ENCODE measurements around the gene VDAC2.

The VDAC2 gene

DNA sequence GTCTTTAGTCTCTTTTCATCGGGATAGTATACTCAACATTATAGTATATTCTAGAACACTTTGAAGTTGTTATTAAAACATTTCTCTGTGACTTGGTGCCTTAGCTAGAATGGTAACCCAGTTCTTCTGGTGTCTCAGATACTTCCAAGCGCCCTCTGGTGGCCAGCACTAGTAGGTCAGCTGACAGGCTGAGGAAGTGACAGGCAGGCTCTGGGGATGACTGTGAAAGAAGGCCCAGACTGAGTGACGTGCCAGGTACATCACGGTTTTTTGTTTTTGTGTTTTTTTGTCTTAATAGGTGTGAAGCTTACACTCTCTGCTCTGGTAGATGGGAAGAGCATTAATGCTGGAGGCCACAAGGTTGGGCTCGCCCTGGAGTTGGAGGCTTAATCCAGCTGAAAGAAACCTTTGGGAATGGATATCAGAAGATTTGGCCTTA is 20.0 kb downstream of the VDAC2 start:
- DNase-seq (ENCODE audit: low spot score): peak; percentile 84

DNA sequence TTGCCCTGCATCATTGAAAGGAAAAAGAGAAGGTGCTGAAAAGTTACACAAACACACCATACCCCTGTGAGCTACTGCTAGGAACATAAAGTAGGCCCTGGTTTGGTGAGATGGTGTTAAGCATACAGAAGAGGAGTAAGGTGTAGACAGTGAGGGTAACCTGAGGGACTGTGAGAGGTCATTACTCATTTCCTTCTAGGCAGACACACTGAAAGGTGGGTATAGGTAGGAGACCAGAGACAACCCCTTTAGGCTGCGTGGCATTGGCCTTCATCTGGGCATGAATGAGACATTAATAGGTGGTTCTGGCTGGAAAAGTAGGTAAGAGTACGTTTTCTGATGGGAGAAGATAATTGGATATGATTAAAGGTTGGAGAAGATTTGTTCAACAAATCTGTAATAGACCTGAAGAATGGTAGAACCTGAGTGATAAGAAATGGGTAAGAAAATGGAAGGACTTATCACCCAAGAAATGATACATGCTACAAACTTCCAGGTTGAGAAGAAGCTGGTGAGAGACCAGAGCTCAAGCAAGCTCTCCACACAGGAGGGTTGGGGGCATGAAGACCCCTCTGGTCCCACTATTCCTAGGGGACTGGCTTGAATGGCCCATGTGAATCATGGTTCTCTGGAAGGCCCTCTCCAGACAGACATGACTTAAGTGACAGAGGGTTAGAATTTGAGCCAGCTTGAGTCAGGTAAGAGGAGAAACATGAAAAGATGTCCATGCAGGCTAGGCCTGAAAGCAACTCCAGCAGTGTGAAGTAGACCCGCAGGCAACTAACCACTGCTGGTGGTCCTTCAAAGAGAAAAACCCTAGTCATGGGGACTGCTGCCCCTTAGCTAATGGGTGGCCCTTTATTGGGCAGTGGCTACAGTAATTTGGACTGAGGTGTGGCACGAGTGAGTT is 21.3 kb downstream of the VDAC2 start:
- no peak for DNase-seq (ENCODE audit: low spot score)

DNA sequence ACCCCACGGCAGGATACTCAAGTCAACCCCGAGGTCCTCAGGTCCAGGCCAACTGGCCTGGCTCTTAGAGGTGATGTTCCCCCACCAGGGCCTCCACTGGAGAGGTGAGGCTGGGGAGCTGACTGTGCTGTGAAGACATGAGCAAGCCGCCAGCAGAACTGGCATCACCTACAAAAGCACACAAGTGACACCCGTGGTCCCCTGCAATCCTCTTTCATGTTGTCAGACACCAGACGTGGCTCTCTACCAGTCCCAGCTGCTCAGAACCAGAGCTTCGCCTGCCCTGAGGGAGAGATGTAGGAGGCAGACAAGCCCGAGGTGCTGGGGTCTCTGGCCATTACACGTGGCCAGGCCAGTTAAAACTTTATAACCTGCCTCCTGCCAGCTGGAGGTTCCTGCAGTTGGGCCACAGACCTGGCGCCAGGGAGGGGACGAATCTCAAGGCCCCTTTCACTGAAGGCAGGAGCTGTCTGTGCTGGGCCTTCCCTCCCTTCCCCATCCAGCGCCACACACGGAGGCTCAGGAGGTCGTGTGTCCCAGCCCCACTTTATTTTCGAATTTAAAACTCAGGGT is 22.9 kb downstream of the VDAC2 start:
- DNase-seq (ENCODE audit: low spot score): no peak

DNA sequence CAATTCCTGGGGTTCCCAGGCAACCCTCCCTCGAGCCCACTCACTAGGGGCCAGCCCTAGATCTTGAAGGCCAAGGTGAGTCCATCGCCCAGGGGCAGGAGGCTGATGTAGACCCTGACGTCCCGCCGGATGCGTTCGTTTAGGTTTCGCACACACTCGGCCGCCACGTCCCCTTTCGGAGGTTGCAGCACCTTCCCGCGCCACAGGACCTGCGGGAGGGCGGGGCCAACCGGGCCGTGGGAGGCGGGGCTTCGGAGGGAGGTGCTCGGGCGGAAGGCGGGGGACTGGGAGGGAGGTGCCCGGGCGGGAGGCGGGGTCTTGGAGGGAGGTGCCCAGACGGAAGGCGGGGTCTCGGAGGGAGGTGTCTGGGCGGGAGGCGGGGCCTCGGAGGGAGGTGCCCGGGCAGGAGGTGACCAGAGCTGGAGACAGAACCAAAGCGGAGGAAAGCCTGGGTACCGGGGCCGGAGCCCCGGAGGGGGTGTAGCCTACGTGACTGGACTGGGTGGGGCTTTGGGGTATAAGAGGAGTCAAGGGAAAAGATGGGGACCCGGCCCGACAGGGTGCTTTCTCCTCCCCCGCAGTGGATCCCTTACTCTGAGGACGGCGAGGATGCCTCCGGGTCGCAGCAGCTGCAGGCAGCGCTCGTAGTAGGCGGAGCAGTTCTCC is 23.6 kb downstream of the VDAC2 start:
- DNase-seq (ENCODE audit: low spot score): peak; percentile 96

DNA sequence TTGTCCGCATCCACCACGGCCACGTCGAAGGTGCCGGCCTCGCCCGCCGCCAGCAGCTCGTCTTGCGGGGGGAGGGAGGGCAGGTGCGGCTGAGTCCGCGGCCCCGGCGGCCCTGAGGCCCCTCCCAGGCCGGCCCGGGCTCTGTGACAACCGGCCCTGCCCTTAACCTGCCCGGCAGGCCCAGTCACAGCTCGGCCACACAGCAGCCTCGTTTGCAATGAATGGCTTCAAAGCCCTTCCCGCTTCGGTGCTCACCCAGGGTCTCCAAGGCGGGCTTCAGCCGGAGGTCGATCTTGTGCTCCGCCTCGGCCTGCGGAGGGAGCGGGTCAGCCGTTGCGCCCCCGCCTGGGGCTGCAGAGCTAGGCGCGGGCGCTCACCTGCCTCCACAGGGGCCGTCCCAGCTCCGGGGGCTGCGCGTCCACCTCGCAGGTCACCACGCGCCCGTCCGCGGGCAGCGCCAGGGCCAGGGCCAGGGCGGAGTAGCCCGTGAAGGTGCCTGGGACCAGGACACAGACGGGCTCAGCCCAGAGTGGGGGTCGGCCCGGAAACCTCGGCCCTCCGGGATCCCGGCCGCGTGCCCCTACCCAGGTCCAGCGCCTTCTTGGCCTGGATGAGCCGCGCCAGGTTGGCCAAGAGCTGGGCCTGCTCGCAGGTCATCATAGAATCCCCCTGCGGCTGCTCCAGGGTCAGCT is 24.2 kb downstream of the VDAC2 start:
- DNase-seq (ENCODE audit: low spot score): no peak

DNA sequence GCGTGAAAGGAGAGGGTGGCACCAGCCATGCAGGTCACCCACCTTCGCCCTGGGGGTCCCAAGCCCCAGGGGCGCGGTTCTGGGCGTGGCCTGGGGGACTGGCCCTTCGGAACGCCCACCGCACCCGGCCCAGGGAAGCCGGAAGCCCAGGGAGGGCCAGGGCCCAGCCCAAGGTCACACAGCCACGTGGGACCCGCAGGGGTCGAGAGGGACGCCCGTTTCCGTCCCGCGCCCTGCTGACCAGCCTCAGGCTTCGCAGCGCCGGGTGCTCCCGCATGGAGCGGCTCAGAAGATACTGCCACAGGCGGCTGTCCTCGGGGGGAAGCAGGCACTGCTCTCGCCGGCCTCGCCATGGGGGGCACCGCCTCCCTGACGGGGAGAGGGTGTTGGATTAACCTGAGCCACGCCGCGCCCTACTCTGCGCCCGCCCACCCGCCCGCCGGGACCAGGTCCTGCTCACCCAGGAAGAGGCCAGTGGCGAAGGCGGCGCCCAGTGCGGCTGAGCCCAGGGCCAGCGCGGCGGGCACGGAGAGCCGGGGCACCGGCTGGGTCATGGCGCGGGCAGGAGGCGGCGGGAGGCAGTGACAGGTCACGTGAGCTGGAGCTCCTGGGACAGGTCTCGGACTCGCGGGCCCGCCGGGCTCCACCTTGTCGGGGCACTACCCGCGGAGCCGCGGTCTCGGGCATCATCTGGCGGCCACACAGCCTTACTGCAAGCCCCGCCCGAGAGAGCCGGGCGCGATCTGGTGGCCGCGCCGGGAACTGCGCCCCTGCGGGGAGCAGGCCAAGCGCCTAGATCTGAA is 25.0 kb downstream of the VDAC2 start, which contains the start of gene COMTD1:
Gene COMTD1, minus strand, starts transcription at position 583 of the 803 bp plus-strand sequence. Its CDS starts 29 bp downstream, at position 554.
- DNase-seq (ENCODE audit: low spot score): peak; percentile 93

DNA sequence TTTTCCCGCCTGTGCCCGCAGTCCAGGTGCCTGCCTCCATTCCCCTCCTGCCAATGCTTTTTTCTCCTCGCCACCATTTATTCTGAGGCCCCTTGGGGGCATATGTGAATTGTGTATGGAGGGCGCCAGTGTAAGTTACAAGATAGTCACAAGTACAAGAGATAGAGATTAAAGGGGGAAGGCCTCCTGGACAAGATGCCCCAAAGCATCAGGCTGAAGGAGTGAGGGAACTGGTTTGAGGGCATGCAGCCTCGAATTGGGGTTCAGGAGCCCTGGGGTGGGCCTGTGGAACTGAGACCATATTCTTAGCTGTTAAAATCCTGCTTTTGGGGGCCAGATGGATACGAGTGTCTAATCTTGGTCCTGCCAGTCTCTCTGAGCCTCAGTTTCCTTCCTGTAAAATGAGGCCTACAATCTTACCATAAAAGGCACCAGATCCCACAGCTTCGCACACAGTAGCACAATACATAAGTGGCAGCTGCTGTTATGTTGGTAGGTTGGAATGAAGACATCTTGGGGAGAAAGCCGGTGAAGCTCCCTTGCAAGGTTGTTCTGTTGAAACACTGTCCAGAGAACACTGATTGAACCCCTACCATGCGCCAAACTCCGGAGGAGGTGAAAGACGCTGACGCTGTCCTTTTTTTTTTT is 25.7 kb downstream of the VDAC2 start:
- DNase-seq (ENCODE audit: low spot score): no peak

DNA sequence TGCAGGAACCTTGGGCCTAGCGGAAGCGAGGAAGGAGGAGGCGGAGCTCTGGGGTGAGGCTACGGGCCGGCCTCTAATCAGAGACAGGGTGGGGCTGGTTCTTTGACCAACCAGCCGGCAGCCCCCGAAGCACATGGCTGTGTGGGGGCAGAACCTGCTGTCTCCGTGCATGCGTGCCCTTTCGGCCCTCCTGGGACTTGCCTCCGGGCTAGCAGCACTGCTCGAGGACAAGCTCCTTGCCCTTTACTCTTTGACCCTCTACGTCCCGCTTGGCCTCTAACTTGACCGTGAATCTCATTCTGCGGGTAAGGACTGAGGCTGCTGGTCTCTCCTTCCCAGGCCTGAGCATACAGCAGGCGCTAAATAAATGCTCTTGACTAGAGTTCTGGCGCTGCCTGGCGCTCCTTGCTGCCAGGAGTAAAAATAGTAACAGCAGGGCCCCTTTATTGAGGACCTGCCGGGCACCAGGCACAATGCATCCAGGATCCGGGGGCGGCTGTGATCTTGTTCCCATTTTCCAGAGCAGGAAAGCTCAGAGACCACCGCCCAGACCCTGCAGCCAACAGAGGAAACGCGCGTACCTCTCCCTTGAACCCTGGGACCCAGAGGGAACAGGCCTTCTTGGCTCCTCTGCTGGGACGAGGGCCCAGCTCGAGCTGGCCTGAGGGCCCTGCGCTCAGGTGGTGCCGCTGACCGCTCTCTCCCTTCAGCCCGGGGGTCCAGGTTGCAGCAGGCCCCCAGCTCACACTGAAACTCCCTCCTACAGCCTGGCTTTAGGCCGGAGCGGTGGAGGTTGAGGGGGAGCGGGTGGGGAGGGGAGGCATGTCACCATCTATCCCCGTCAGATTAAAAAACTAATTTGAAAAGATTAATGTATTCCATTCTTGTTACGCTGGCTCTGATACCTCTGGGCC is 27.8 kb downstream of the VDAC2 start:
- DNase-seq (ENCODE audit: low spot score): no peak

DNA sequence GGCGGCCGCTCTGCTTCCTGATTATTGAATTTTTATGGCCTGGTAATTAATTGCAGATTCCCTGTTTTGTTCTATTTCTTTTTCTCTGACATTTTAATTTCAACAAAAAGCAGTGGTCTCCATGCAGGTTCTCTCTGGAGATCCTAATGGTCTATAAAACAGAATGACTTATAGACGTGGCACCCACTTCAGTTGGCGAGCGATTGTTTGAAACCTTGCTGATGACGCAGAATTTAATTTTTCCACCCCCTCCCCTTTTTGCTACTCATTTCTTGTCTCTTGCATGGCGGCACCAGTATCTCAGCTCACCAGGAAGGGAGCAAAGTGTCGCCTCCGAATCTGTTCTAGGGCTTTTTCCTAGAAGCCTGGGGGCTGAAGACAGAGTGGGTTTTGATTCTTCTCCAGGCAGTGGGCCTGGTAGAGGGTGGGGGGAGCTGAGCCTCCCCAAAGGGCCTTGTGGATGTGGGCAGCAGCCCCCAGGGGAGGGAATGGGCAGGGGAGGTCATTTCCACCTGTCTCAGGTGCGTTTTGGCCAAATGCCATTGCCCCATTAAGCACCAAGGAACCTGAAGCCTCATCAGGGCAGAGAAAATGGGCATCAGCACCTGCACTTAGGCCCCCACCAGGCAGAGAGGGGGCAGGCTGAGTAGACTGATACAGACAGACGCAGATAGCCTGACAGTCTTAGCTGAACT is 28.6 kb downstream of the VDAC2 start:
- DNase-seq (ENCODE audit: low spot score): no peak

DNA sequence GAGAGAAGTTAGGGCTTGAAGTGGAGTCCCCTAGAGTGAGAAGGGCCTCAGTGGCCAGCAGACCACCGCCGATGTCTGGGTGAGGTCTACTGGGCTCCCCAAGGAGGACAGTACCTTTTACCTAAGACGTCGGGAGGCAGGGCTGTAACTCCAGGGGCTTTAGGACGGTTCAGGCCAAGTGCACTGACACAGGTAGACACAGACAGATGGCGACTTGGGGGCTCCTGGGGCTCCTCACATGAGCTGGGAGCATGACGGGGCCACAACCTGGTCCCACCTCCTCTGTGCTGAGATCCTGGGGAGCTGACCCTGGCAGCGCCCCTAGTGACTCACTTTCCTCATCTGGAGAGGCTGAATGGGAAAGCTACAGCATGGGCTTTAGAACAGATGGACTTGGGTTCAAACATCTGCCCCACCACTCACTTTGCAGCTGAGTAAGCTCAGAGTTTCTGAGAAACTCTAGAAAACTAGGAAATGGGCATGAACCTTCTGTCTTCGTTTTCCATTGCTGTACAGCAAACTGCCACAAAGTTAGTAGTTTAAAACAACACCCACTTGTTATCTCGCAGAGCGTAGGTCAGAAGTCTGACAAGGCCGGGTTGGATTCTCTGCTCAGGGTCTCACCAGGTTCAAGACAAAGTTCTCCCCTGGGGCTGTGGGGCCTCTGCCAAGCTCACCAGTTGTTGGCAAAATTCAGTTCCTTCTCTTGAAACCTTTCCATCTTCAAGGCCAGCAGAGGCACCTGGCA is 29.9 kb downstream of the VDAC2 start:
- DNase-seq (ENCODE audit: low spot score): no peak

DNA sequence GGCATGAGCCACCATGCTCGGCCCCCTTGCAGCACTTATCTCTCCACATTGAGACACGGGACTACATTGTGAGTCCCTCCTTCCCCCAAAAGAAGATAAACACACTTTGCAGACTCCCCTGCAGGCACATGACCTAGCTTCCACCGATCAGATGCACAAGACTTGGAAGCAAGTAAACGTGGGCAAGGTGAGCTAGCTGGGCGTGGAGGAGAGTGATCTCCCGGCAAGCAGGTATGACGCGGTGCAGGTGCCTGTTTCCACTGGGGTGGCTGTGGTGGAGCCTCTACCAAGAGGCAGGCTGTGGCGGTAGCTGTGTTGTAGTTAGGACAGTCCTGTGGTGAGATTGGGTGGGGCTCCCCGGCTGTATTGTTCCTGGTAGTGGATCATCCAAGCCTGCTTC is 32.8 kb downstream of the VDAC2 start:
- DNase-seq (ENCODE audit: low spot score): no peak

DNA sequence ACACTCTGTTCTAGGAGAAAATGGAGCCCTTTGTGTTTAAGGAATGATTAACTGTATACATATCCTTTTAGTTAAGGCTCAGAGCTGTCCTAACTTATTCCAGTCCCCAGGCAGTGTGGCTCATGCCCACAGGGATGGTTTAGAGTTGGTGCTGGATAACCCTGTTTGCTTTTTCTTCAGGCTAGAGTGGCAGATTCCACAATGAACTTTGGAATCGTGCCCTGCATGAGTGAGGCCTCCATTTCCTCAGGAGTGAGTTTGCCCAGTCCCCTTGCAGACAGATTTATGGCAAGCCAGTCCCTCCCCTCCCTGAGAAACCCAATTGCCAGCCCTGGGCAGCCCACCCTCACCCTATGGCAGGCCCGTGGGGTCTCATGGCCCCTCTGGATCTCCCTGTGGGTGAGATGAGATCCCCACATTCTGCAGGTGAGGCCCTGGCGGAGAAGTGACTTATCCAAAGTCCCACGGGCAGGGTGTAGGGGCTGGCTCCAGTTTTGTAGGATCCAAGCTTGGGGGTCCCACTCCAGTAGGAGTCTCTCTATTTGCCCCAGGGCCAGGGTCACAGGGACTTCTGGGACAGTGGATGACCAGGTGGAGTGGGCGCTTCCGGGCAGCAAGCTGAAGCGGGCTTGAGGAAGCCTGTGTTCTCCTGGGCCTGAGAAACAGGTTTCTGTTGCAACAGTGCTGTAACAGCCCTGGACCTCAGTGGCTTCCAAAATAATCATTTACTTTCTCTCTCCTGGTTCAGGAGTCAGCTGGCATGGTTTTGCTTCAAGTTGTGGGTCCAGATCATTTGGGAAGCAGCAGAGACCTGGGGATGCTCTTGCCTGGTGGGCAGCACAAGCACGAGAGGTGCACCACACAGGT is 34.1 kb downstream of the VDAC2 start:
- no peak for DNase-seq (ENCODE audit: low spot score)

DNA sequence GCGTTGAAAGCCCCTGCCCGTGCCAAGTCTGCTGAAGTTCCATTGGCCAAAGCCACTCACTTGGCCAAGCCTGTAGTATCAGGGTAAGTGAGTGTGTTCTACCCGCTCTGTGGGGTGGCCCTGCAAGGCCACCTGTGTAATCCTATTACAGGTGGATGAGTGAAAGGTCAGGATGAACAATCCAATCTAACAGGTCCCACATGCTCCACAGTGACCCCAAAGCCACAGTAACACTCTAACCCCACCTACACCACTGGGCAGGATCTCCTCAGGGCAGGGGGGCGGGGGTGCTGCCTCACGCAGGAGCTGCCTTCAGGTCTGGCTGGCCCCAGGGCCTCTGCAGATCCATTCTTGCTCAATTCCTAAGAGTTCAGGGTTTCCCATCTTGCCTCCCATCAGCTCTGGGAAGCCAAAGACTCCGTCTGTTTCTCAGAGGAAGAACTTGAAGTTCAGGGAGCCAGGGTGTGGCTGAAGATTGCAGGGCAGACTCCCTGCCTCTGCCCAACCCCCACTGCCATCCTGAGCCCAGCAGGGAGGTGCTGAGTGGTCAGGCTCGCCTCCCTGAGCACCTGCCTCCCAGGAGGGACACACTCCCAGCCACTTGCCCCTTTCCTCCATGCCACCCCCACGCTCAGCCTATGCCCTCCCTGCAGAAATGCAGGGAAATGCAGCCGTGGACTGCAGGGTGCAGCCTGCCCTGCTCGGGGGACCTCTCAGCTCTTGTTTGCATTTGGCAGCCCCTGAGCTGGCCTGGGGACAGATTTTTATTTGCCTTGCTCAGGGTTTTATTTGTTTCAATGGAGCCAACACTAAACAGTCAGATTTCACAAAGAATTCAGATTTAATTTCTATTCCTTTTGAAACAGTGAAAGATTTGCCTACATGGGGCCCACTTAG is 35.0 kb downstream of the VDAC2 start:
- no peak for DNase-seq (ENCODE audit: low spot score)

DNA sequence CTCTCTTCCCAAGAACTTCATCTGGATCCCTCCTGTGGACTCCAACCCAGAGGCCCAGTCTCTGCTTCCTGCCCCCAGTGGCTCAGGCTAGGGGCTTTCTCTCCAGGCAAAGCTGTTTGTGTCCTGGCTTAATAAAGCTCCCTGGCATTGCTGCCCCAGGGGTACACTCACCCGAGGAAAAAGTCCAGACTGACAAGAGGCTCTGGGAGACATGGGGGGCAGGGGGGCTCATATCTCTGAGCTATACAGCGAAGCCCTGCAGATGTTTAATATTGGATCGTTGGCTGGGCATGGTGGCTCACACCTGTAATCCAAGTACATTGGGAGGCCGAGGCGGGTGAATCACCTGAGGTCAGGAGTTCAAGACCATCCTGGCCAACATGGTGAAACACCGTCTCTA is 35.9 kb downstream of the VDAC2 start:
- no peak for DNase-seq (ENCODE audit: low spot score)

DNA sequence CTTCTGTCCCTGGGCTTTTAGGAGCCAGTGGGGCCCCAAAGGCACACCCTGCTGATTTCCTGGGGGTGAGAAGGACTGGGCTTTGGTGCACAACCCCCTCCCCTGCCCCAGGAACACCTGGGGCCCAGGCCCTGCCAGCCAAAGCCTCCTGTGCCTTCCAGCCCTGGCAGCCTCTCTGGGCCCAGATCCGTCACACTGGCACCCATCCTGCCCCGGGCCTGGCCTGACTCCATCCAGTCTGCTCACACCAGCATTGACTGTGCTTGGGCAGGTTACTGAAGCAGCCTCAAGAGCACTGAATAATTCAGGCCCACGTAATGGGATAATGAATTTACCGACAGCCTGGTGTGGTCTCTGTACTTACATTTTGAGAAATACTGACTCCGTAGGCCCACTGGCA is 37.2 kb downstream of the VDAC2 start:
- no peak for DNase-seq (ENCODE audit: low spot score)

DNA sequence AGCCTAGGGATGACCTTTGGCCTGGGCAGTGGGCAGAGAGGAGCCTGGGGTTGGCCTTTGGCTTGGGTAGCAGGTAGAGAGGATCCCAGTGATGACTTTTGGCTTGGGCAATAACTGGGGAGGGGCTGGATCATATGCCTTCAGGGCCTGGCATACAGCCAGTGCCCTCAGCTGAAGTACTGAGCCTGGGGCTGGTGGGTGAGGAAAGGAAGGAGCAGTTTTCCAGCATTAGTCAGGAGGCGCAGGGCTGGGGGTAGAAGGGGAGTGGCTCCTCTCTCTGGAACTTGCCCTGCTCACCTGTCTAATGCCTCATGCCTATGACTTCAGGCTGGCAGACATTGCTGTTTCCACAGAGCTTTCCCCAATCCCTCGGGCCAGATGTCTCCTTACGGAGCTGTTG is 40.3 kb downstream of the VDAC2 start:
- no peak for DNase-seq (ENCODE audit: low spot score)
